Activated CD4-positive, alpha-beta T cell treated with anti-CD3 and anti-CD28 coated beads, Interleukin-2, amount 50 U/mL, for 48 hours (primary cell): ENCODE results near the gene DNAL4.
A peak's percentile ranks its signal among the peaks of the same experiment; 100 is the strongest.

Source experiments
- DNase-seq, 2 experiments: peaks; one replicate each; pipeline ENCODE4 v3.0.0-alpha.2; 2020

DNAL4 gene

GRCh38 chr22:38784035-38784434 lies 9.9 kb downstream of the DNAL4 start:
- no peak for DNase-seq

GRCh38 chr22:38783095-38783615 lies 10.8 kb downstream of the DNAL4 start:
- DNase-seq, result no peak

GRCh38 chr22:38782402-38783094 lies 11.4 kb downstream of the DNAL4 start:
- DNase-seq, result no peak

GRCh38 chr22:38781033-38781432 lies 12.9 kb downstream of the DNAL4 start:
- DNase-seq, result no peak

GRCh38 chr22:38777087-38777671 lies 16.8 kb downstream of the DNAL4 start:
- no peak for DNase-seq

- no peak for DNase-seq
Observed at GRCh38 chr22:38776086-38776485, 17.9 kb downstream of the DNAL4 start.

GRCh38 chr22:38775656-38776055 lies 18.3 kb downstream of the DNAL4 start:
- no peak for DNase-seq

GRCh38 chr22:38774496-38775166 lies 19.3 kb downstream of the DNAL4 start:
- no peak for DNase-seq

GRCh38 chr22:38773363-38773946 lies 20.5 kb downstream of the DNAL4 start:
- no peak for DNase-seq

- no peak for DNase-seq
Observed at GRCh38 chr22:38772623-38772873, 21.4 kb downstream of the DNAL4 start.

GRCh38 chr22:38770257-38770949 lies 23.5 kb downstream of the DNAL4 start:
- DNase-seq, result no peak

GRCh38 chr22:38768036-38768435 lies 25.9 kb downstream of the DNAL4 start:
- no peak for DNase-seq

GRCh38 chr22:38767313-38767712 lies 26.6 kb downstream of the DNAL4 start:
- DNase-seq, result no peak

GRCh38 chr22:38766076-38766777 lies 27.7 kb downstream of the DNAL4 start:
- DNase-seq, result peak; percentile 43 to 57

GRCh38 chr22:38762551-38762983 lies 31.4 kb downstream of the DNAL4 start:
- DNase-seq, result no peak

GRCh38 chr22:38761202-38762162 lies 32.5 kb downstream of the DNAL4 start:
- DNase-seq, result no peak

- DNase-seq, result no peak
Observed at GRCh38 chr22:38760477-38761201, 33.3 kb downstream of the DNAL4 start.

GRCh38 chr22:38759005-38759404 lies 34.9 kb downstream of the DNAL4 start:
- no peak for DNase-seq

- peak; percentile 76 to 79 for DNase-seq
Observed at GRCh38 chr22:38758276-38758945, 35.5 kb downstream of the DNAL4 start.

GRCh38 chr22:38757464-38757757 lies 36.5 kb downstream of the DNAL4 start:
- no peak for DNase-seq
